Measurements from ENCODE around the gene RYR3.
"Not testable (repeated sequence)": the region's sequence is repeated elsewhere in the genome, so short reads cannot be mapped to it uniquely, and the experiment has no call there.

RYR3 gene

GRCh38 chr15:33580526-33580925, 269.8 kb downstream of the RYR3 start:
- no peak for DNase-seq (ENCODE audit: low read depth)

- no peak for DNase-seq (ENCODE audit: low read depth)
These were observed 270.3 kb downstream of the RYR3 start for GRCh38 chr15:33581032-33581431.

- no peak for DNase-seq (ENCODE audit: low read depth)
These were observed 274.0 kb downstream of the RYR3 start for GRCh38 chr15:33584797-33585196.

- DNase-seq (ENCODE audit: low read depth) = no peak
These were observed 276.3 kb downstream of the RYR3 start for GRCh38 chr15:33586786-33587697.

GRCh38 chr15:33587773-33588172, 277.0 kb downstream of the RYR3 start:
- peak; percentile 45 for DNase-seq (ENCODE audit: low read depth)

- DNase-seq (ENCODE audit: low read depth) = no peak
These were observed 282.1 kb downstream of the RYR3 start for GRCh38 chr15:33592864-33593263.

- DNase-seq (ENCODE audit: low read depth) = not testable (repeated sequence)
These were observed 287.6 kb downstream of the RYR3 start for GRCh38 chr15:33598382-33598781.

GRCh38 chr15:33600212-33600611, 289.4 kb downstream of the RYR3 start:
- no peak for DNase-seq (ENCODE audit: low read depth)

GRCh38 chr15:33601461-33601860, 290.7 kb downstream of the RYR3 start:
- no peak for DNase-seq (ENCODE audit: low read depth)

- no peak for DNase-seq (ENCODE audit: low read depth)
These were observed 297.9 kb downstream of the RYR3 start for GRCh38 chr15:33608714-33609113.

GRCh38 chr15:33612721-33613304, 302.0 kb downstream of the RYR3 start:
- DNase-seq (ENCODE audit: low read depth) = no peak

GRCh38 chr15:33616475-33616874, 305.7 kb downstream of the RYR3 start:
- DNase-seq (ENCODE audit: low read depth) = no peak

GRCh38 chr15:33618350-33618749, 307.6 kb downstream of the RYR3 start:
- DNase-seq (ENCODE audit: low read depth) = no peak

GRCh38 chr15:33621141-33621540, 310.4 kb downstream of the RYR3 start:
- no peak for DNase-seq (ENCODE audit: low read depth)

GRCh38 chr15:33623010-33623409, 312.2 kb downstream of the RYR3 start:
- DNase-seq (ENCODE audit: low read depth) = no peak

- no peak for DNase-seq (ENCODE audit: low read depth)
These were observed 313.7 kb downstream of the RYR3 start for GRCh38 chr15:33624439-33624838.

GRCh38 chr15:33629647-33630046, 318.9 kb downstream of the RYR3 start:
- DNase-seq (ENCODE audit: low read depth) = no peak

GRCh38 chr15:33636234-33636633, 325.5 kb downstream of the RYR3 start:
- DNase-seq (ENCODE audit: low read depth) = no peak

- DNase-seq (ENCODE audit: low read depth) = no peak
These were observed 326.2 kb downstream of the RYR3 start for GRCh38 chr15:33636958-33637357.

- no peak for DNase-seq (ENCODE audit: low read depth)
These were observed 327.7 kb downstream of the RYR3 start for GRCh38 chr15:33638453-33638852.

- no peak for DNase-seq (ENCODE audit: low read depth)
These were observed 328.3 kb downstream of the RYR3 start for GRCh38 chr15:33639051-33639450.

GRCh38 chr15:33639456-33639855, 328.7 kb downstream of the RYR3 start:
- no peak for DNase-seq (ENCODE audit: low read depth)

- DNase-seq (ENCODE audit: low read depth) = no peak
These were observed 329.2 kb downstream of the RYR3 start for GRCh38 chr15:33639978-33640377.

- no peak for DNase-seq (ENCODE audit: low read depth)
These were observed 330.3 kb downstream of the RYR3 start for GRCh38 chr15:33641069-33641468.
